OCI-M2 (cell line): ENCODE data around the gene RPS27L.

Experiments
- DNase-seq: peaks from one replicate; lab custom pipeline; 2025; ENCODE audit not compliant: unreplicated experiment; lab: John Stamatoyannopoulos, UW

Gene RPS27L

GRCh38 chr15:63188247-63188925 lies 31.1 kb upstream of the RPS27L start:
- no peak for DNase-seq

GRCh38 chr15:63187589-63188226 lies 30.4 kb upstream of the RPS27L start:
- DNase-seq = no peak

- no peak for DNase-seq
Observed at GRCh38 chr15:63186065-63186464, 28.8 kb upstream of the RPS27L start.

- no peak for DNase-seq
Observed at GRCh38 chr15:63185206-63185605, 27.9 kb upstream of the RPS27L start.

- DNase-seq = no peak
Observed at GRCh38 chr15:63181648-63182047, 24.4 kb upstream of the RPS27L start.

- DNase-seq = no peak
Observed at GRCh38 chr15:63180746-63181145, 23.5 kb upstream of the RPS27L start.

GRCh38 chr15:63178034-63178433 lies 20.8 kb upstream of the RPS27L start:
- no peak for DNase-seq

GRCh38 chr15:63176302-63176701 lies 19.0 kb upstream of the RPS27L start:
- DNase-seq = no peak

- DNase-seq = no peak
Observed at GRCh38 chr15:63172851-63173451, 15.7 kb upstream of the RPS27L start.

- no peak for DNase-seq
Observed at GRCh38 chr15:63172376-63172775, 15.1 kb upstream of the RPS27L start.

GRCh38 chr15:63169788-63170187 lies 12.5 kb upstream of the RPS27L start:
- no peak for DNase-seq

GRCh38 chr15:63166219-63166618 lies 8.9 kb upstream of the RPS27L start:
- DNase-seq = no peak

- DNase-seq = no peak
Observed at GRCh38 chr15:63165166-63165859, 8.0 kb upstream of the RPS27L start.

GRCh38 chr15:63163217-63163616 lies 5.9 kb upstream of the RPS27L start:
- DNase-seq = no peak

GRCh38 chr15:63160638-63161037 lies 3.4 kb upstream of the RPS27L start:
- DNase-seq = no peak

GRCh38 chr15:63157891-63158431 lies 684 bp upstream of the RPS27L start:
- DNase-seq = no peak

- no peak for DNase-seq
Observed at GRCh38 chr15:63156755-63157117, 541 bp downstream of the RPS27L start.

- DNase-seq = no peak
Observed at GRCh38 chr15:63156086-63156710, 1.1 kb downstream of the RPS27L start.

GRCh38 chr15:63155486-63155885 lies 1.8 kb downstream of the RPS27L start:
- DNase-seq = no peak

- no peak for DNase-seq
Observed at GRCh38 chr15:63151665-63152064, 5.6 kb downstream of the RPS27L start.

- no peak for DNase-seq
Observed at GRCh38 chr15:63146684-63147083, 10.6 kb downstream of the RPS27L start.
